HG02571 (cell line): ENCODE measurements around the gene UAP1L1.

Source experiments
- ATAC-seq: cut with Tn5 transposase; IDR thresholded peaks from one replicate; pipeline ENCODE4 v1.9.1; 2021; ENCODE audit warnings: mild to moderate bottlenecking, moderate library complexity; ENCODE audit not compliant: unreplicated experiment

Gene UAP1L1

DNA sequence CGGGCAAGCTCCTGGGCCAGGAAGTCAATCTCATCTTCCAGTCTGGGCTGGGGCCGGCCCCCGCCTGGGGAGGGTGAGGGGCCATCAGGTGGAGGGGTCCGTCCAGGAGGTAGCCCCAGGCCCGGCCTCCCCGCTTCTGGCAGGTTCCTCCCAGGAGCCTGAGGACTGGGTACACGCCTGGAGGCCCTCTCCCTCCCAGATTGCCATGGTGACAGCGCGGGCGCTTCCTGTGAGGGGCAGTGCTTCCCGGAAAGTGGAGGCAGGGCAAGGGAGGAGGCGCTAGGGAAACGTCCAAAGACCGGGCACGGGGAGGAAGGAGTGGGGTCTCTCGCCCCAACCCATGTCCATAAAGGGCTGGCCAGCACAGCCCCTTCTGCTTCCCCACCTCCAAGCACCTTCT, 36.2 kb upstream of the UAP1L1 start:
- ATAC-seq, result no peak

- ATAC-seq, result no peak
Observed at GRCh38 chr9:137042751-137043727, 34.3 kb upstream of the UAP1L1 start.

- ATAC-seq, result no peak
Observed at GRCh38 chr9:137044037-137044436, 33.3 kb upstream of the UAP1L1 start.

- ATAC-seq, result no peak
Observed at GRCh38 chr9:137044502-137045177, 32.7 kb upstream of the UAP1L1 start.

GRCh38 chr9:137045294-137046087, 31.8 kb upstream of the UAP1L1 start:
- ATAC-seq, result no peak

- no peak for ATAC-seq
Observed at GRCh38 chr9:137046088-137046787, 31.1 kb upstream of the UAP1L1 start, which contains the start of gene NPDC1. TSS of gene NPDC1 (minus strand) at chr9:137046177. CDS start at chr9:137045989, 188 bp downstream.

GRCh38 chr9:137048655-137049543, 28.4 kb upstream of the UAP1L1 start:
- no peak for ATAC-seq

DNA sequence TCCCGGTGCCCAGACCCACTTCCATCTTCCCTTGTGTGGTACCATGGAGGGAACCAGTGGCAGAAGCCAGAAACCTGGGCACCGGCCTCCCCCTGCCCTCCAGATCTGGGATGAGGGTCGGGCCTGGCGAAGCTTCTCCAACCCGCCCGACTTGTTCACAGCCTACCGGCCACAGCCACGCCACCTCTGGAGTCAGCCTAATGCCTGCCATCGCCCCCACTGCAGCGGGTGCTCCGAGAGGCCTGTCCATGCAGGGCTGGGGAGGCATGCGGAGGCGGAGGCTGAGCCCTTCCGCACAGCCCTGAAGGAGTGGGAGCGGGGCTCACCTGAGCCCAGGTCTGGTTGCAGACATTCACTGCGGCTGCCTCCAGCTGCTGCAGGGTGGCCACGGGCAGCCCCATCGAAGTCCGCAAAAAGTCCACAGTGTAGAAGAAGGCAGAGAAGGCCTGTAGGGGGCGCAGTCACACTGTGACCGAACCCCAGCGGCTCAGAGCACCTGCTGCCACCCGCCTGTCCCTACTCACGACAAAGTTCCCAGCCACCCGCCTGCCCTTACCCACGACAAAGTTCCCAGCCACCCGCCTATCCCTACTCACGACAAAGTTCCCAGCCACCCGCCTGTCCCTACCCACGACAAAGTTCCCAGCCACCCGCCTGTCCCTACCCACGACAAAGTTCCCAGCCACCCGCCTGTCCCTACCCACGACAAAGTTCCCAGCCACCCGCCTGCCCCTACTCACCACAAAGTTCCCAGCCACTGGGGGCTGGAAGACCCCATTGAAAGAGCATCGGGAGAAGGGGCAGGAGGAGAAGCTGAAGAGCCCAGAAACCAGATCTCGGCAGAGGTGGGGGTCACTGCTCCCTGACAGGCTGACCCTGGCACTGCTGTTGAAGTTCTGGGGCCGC, 27.5 kb upstream of the UAP1L1 start:
- no peak for ATAC-seq

GRCh38 chr9:137050570-137050969, 26.7 kb upstream of the UAP1L1 start:
- ATAC-seq, result no peak

DNA sequence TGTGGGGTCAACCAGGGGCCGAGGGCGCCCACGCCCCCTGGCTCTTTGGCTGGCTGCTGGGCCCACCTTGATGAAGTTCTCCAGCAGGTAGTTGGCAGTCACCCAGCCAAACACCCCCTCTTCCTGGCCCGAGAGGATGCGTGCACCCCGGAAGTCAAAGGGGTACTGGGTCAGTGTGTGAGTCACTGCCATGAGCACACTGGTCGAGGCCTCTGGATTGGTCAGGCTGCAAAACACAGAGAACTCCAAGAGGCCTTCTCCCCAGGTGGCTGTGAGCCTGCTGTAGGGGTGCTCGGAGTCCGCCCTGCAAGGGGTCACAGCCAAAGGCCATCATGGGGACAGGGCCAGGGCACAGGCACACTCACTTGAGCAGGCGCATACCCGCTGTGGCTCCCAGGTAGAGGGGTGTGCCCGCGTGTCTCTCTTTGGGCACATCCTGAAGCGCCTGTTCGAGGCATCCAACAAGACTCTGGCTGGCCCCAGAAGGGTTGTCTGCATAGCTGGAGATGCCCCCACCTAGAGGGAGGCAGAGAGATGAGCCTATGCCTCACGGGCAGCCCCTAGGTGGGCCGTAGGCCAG, 26.1 kb upstream of the UAP1L1 start:
- no peak for ATAC-seq

DNA sequence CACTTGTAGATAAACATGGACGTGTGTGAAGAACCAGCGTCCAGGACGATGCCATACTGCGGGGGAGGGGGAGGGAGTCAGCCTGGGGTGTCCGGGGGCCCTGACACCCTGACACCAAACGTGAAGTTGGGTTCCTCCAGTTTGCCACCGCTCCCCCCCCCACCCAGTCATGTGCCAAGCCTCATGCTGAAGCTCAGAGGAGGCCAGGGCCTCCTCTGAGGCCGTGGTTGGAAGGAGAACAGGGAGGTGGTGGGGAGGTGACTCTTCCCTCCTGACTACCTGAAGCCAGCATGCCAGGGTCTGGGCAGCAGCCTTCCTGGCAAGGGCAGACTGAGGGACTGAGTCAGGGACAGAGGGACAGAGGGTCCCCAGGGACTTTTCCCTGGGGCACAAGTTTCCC, 25.0 kb upstream of the UAP1L1 start:
- ATAC-seq, result no peak

DNA sequence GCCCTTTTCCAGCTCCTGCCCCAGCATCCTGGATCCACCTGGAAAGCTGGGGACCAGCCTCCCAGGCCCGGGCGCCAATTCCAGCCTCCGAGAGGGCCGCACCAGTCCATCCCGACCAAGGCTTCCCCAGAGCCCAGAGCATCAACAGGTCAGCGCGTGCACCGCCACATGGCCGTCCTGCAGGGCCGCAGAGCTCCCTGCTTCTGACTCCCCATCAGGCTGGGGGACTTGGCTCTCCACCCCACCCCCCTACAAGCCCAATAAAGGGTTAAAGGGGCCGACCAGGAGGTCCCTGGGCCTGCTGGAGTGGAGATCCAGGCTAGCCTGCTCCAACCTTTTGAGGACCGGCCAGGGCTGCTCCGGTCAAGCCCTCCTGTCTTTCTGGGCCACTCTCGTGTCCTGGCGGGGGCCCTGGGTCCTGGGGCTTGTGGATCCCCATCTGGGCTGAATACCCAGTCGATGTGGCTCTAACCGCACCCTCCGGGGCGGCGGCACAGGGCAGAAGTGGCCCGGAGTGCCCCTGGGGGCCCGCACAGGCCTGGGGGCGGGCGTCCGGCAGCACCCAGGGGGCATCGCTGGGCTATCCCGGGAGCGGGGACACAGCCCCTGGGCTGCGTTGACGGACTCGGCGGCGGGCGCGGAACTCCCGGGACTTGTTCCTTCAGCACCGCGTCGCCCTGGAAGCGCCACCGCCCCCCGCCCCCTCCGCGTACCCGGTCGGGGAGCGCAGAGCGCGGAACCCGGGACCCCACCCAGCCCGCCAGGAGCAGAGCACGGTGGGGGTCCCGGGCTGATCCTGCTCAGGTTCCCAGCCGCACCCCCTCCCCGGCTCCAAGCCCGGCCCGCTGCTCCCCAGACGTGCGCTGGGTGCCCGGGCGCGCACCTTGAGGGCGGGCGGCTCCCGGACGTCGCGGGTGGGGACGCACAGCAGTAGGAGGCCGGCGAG, 24.0 kb upstream of the UAP1L1 start:
- no peak for ATAC-seq

DNA sequence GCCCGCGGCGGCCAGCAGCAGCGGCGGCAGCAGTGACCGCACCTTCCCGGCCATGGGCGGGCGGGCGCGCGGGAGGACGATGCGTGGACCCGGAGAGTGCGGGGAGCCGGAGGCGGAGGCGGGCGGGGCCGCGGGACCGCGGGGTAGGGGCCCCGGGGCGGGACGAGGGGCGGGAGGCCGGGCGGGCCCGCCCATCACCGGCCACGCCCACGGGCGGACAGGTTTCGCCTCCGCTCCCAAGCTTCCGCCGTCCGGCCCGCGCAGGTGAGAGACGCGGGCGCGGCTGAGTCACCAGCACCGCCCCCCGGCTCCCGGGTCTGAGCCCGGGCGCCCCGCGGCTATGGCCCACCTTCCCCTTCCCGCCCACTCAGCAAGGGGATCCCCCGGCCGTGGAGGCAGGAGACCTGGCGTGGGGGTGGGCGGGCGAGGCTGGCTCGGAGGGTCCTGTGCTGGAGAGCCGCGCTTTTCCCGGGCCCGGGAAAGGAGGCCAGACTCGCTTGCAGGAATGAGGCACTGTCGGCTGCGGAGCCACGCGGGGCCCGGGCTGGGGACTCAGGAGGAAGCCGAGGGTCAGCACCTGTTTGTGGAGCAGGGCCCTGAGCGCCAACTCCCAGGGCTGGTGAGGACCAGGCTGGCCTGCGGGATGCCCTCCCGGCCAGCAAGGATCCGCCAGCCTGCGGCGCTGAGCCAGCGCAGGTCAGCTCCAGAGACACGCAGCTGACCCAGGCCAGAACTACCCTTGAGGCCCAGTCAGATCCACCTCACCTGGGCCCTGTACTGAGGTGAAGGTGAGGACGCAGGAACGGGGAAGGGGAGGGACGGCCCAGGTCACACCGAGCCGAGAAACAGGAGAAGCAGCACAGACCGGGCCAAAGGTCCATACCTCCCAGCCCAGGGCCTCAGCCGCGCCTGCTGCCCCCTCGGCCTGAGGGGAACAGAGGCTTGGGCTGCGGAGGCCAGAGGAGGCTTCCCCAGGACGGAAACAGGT, 23.1 kb upstream of the UAP1L1 start, which contains the start of gene ENTPD2:
Gene ENTPD2 (minus strand): TSS at position 118 of the 988 bp plus-strand sequence. CDS start 64 bp downstream, at position 54.
- ATAC-seq, result no peak

DNA sequence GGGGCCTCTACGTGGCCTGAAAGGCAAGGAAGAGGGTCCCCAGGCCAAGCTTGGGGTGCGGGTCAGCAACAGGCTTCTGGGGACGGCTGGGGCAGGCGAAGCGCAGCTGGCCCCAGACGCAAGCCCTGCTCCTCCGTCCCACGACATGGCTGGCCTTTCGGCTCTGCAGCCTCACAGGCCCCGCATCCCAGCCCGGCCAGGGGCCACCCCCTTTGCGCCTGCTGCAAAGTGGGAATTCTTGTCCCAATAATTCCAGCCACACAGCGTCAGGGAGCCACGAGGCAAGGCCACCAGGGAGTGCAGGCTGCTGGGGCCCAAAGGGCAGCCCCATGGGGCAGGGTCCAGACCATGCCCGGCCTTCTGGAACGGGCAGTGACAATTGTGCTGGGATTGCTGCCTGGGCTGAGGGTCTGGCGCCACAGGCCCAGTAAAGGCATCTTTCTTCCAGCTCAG, 22.4 kb upstream of the UAP1L1 start:
- no peak for ATAC-seq
